ENCODE data around the gene BCAS1. TPM values are rescaled to one million over a fixed set of nuclear protein-coding genes. Genes with fewer than 3 reads are reported as not detected.

The BCAS1 gene
- total RNA-seq, 1 experiment from 2014 or later: 0.17 TPM

DNA sequence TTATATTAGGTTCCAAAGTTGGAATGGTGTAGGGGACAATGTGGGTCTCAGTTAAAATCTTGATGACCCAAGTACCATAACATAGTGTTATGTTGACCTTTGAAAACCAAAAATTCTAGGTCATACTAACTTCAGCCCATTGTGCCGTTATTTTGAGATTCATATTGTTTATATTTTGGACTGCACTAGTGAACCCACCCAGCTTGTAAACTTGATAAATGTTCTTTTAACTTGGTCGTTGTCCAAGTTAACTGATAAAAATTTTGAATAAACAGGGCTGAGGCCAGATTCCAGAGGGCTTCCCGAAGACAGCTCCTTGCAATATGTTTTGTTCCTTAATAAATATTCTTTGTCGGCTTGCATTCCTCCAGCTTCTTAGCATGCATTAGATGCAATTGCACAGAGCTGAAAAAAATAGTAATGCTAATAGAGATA lies 90.3 kb downstream of the BCAS1 start:
- Histone ChIP-seq H3K27me3 (ENCODE audit: insufficient read depth, low read length) (peaks cover 2% of the 10 kb centered on the region; the same call in 1 of the 2 replicates), H3K9ac (ENCODE audit: low read length) (no peak overlapping the region), H3K9me3 (ENCODE audit: control insufficient read depth in 1 of 2, insufficient read depth in 1 of 2, low read depth in 1 of 2, low read length in 2 of 2) (no peaks in the 10 kb centered on the region), H3K4me3 (replicated peaks in 1 of 2; ENCODE audit: low read depth in 1 of 2, low read length in 2 of 2) (no peak overlapping the region), H3K79me2 (ENCODE audit: insufficient read depth, low read length) (no peaks in the 10 kb centered on the region), H3K36me3 (ENCODE audit: control insufficient read depth in 1 of 2, insufficient read depth in 2 of 2, low read length in 2 of 2) (no peaks in the 10 kb centered on the region), H3K27ac (ENCODE audit: low read depth, low read length) (no peak overlapping the region), H3K9me2 (ENCODE audit: insufficient read depth) (no peaks in the 10 kb centered on the region), H4K20me1 (ENCODE audit: insufficient read depth) (no peaks in the 10 kb centered on the region), H3K4me2 (ENCODE audit: low read length) (no peak overlapping the region), H3K4me1 (ENCODE audit: control insufficient read depth in 1 of 2, insufficient read depth in 2 of 2, low read length in 2 of 2) (no peaks in the 10 kb centered on the region), H2AFZ (ENCODE audit: low read depth, low read length, poor library complexity, severe bottlenecking) (no peak overlapping the region)
- ATAC-seq (no peak), DNase-seq (ENCODE audit: low read depth, low spot score) (no peak)
- POLR2A ChIA-PET: no interaction called here
- intact Hi-C loops (cut with micrococcal nuclease): loop anchor here (10.0 kb wide), 1 partner anchor 665 kb away; no protein-coding TSS in a partner anchor
- CTCF ChIA-PET: no interaction called here
- RAD21 ChIA-PET (ENCODE audit: low non-redundant PET in 1 of 2, low total read pairs in 2 of 2, uncharacterized antibody in 2 of 2, unreplicated experiment in 2 of 2): no interaction called here
- no TSS peak for BruUV-seq (replicated peaks)
- no peak for TF ChIP-seq SRF (IDR thresholded peaks at IDR 0.05; ENCODE audit: low read depth)

DNA sequence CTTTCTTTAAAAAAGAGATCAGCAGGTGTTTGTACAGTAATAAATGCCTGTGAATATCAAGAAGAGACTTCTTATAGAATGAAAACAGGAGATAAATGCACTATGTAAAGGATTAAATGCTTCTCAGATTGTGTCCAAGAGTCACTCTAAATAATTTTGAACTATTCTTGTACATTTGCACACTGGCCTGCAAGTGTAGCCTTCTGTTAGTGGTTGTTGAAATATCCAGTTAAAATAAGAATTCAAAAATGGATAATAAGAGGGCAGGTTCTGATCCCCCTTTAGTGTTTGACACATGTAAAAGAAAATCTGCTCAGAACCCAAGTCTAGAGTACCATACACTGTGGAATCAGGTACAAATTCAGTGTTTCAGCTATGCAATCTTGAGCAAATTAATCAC lies 91.9 kb downstream of the BCAS1 start:
- H3K79me2 ChIP-seq (ENCODE audit: insufficient read depth, low read length): no peaks in the 10 kb centered on the region
- TF ChIP-seq, protein P1, sequence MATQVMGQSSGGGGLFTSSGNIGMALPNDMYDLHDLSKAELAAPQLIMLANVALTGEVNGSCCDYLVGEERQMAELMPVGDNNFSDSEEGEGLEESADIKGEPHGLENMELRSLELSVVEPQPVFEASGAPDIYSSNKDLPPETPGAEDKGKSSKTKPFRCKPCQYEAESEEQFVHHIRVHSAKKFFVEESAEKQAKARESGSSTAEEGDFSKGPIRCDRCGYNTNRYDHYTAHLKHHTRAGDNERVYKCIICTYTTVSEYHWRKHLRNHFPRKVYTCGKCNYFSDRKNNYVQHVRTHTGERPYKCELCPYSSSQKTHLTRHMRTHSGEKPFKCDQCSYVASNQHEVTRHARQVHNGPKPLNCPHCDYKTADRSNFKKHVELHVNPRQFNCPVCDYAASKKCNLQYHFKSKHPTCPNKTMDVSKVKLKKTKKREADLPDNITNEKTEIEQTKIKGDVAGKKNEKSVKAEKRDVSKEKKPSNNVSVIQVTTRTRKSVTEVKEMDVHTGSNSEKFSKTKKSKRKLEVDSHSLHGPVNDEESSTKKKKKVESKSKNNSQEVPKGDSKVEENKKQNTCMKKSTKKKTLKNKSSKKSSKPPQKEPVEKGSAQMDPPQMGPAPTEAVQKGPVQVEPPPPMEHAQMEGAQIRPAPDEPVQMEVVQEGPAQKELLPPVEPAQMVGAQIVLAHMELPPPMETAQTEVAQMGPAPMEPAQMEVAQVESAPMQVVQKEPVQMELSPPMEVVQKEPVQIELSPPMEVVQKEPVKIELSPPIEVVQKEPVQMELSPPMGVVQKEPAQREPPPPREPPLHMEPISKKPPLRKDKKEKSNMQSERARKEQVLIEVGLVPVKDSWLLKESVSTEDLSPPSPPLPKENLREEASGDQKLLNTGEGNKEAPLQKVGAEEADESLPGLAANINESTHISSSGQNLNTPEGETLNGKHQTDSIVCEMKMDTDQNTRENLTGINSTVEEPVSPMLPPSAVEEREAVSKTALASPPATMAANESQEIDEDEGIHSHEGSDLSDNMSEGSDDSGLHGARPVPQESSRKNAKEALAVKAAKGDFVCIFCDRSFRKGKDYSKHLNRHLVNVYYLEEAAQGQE (IDR thresholded peaks at IDR 0.05; ENCODE audit: low read depth): no peak
- TF ChIP-seq, protein P2, sequence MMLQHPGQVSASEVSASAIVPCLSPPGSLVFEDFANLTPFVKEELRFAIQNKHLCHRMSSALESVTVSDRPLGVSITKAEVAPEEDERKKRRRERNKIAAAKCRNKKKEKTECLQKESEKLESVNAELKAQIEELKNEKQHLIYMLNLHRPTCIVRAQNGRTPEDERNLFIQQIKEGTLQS (IDR thresholded peaks at IDR 0.05): no peak
- no peak for TF ChIP-seq POLR2A (IDR thresholded peaks at IDR 0.05; ENCODE audit: borderline replicate concordance, extremely low read depth, insufficient read depth, insufficient read length)
- no peak for TF ChIP-seq SRF (IDR thresholded peaks at IDR 0.05; ENCODE audit: low read depth)
- TF ChIP-seq SIN3A (IDR thresholded peaks at IDR 0.05; ENCODE audit: low read depth): no peak
- no peak for TF ChIP-seq RAD21 (IDR thresholded peaks at IDR 0.05; ENCODE audit: low read depth)
- no peak for TF ChIP-seq ZFX (IDR thresholded peaks at IDR 0.05)
- TF ChIP-seq EZH2phosphoT487 (IDR thresholded peaks at IDR 0.05; ENCODE audit: borderline replicate concordance): no peak
- no peak for TF ChIP-seq CEBPB (IDR thresholded peaks at IDR 0.05; ENCODE audit: low read depth)
- no peak for TF ChIP-seq POLR2AphosphoS5 (IDR thresholded peaks at IDR 0.05; ENCODE audit: low read depth, low read length)
- TF ChIP-seq, protein P3, sequence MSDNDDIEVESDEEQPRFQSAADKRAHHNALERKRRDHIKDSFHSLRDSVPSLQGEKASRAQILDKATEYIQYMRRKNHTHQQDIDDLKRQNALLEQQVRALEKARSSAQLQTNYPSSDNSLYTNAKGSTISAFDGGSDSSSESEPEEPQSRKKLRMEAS (IDR thresholded peaks at IDR 0.05): no peak
- TF ChIP-seq FOSL1 (IDR thresholded peaks at IDR 0.05; ENCODE audit: low read depth): no peak
- TF ChIP-seq, protein P4, sequence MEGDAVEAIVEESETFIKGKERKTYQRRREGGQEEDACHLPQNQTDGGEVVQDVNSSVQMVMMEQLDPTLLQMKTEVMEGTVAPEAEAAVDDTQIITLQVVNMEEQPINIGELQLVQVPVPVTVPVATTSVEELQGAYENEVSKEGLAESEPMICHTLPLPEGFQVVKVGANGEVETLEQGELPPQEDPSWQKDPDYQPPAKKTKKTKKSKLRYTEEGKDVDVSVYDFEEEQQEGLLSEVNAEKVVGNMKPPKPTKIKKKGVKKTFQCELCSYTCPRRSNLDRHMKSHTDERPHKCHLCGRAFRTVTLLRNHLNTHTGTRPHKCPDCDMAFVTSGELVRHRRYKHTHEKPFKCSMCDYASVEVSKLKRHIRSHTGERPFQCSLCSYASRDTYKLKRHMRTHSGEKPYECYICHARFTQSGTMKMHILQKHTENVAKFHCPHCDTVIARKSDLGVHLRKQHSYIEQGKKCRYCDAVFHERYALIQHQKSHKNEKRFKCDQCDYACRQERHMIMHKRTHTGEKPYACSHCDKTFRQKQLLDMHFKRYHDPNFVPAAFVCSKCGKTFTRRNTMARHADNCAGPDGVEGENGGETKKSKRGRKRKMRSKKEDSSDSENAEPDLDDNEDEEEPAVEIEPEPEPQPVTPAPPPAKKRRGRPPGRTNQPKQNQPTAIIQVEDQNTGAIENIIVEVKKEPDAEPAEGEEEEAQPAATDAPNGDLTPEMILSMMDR (IDR thresholded peaks at IDR 0.05 in 2 of 3, conservative IDR thresholded peaks at IDR 0.05 in 1 of 3; ENCODE audit: borderline replicate concordance in 1 of 3, insufficient read depth in 1 of 3, low read depth in 2 of 3, low read length in 2 of 3): no peak
- TF ChIP-seq ELF1 (IDR thresholded peaks at IDR 0.05; ENCODE audit: borderline replicate concordance, low read depth): no peak
- no peak for TF ChIP-seq YY1 (IDR thresholded peaks at IDR 0.05; ENCODE audit: extremely low read depth, insufficient replicate concordance, low read depth, low read length)
- no peak for TF ChIP-seq ZNF274 (IDR thresholded peaks at IDR 0.05; ENCODE audit: low read depth, low read length)
- RAD21 ChIA-PET (ENCODE audit: low non-redundant PET in 1 of 2, low total read pairs in 2 of 2, uncharacterized antibody in 2 of 2, unreplicated experiment in 2 of 2): no interaction called here
- POLR2A ChIA-PET: no interaction called here
- no TSS peak for BruUV-seq (replicated peaks)
- H3K4me1 ChIP-seq (ENCODE audit: control insufficient read depth in 1 of 2, insufficient read depth in 2 of 2, low read length in 2 of 2): no peaks in the 10 kb centered on the region
- H3K9ac ChIP-seq (ENCODE audit: low read length): no peak overlapping the region
- H3K4me3 ChIP-seq (replicated peaks in 1 of 2; ENCODE audit: low read depth in 1 of 2, low read length in 2 of 2): no peak overlapping the region
- H3K27me3 ChIP-seq (ENCODE audit: insufficient read depth, low read length): no peaks in the 10 kb centered on the region
- CTCF ChIA-PET: no interaction called here
- no peaks in the 10 kb centered on the region for H3K9me2 ChIP-seq (ENCODE audit: insufficient read depth)
- intact Hi-C loops (cut with micrococcal nuclease): no loop called here
- H3K36me3 ChIP-seq (ENCODE audit: control insufficient read depth in 1 of 2, insufficient read depth in 2 of 2, low read length in 2 of 2): no peaks in the 10 kb centered on the region
- ATAC-seq (no peak), DNase-seq (ENCODE audit: low read depth, low spot score) (no peak)
- no peaks in the 10 kb centered on the region for H4K20me1 ChIP-seq (ENCODE audit: insufficient read depth)
- H3K9me3 ChIP-seq (ENCODE audit: control insufficient read depth in 1 of 2, insufficient read depth in 1 of 2, low read depth in 1 of 2, low read length in 2 of 2): no peaks in the 10 kb centered on the region
- no peak overlapping the region for H2AFZ ChIP-seq (ENCODE audit: low read depth, low read length, poor library complexity, severe bottlenecking)
- no peak overlapping the region for H3K4me2 ChIP-seq (ENCODE audit: low read length)
- no peak overlapping the region for H3K27ac ChIP-seq (ENCODE audit: low read depth, low read length)
